GM23248 (cell line): Measurements from ENCODE around the gene NFIA.

Source experiments
- EZH2 ChIP-seq: fragments of 200-600 bp; sonication (generic); IDR thresholded peaks from 2 replicates; pipeline ENCODE4 v1.6.1; 2018; ENCODE audit warnings: antibody characterized with exemption, mild to moderate bottlenecking; ENCODE audit not compliant: insufficient read depth, poor library complexity, severe bottlenecking
- EZH2phosphoT487 ChIP-seq: fragments of 200-600 bp; sonication (generic); IDR thresholded peaks from 2 replicates; pipeline ENCODE4 v1.6.1; 2018; ENCODE audit warnings: antibody characterized with exemption, moderate library complexity, mild to moderate bottlenecking, low read depth; ENCODE audit not compliant: insufficient read depth

- TF ChIP-seq EZH2 (no peak), EZH2phosphoT487 (no peak)
Observed at GRCh38 chr1:61277121-61277690, 194.8 kb downstream of the NFIA start.
